Central memory CD4-positive, alpha-beta T cell (primary cell): ENCODE data around the gene CRYAB.

ENCODE experiments used
- DNase-seq: peaks from one replicate; pipeline ENCODE4 v3.0.0; 2022
- total RNA-seq, 3 experiments: gene quantifications; one replicate each; lab custom pipeline; 2026; lab: John Stamatoyannopoulos, UW

CRYAB gene, protein sequence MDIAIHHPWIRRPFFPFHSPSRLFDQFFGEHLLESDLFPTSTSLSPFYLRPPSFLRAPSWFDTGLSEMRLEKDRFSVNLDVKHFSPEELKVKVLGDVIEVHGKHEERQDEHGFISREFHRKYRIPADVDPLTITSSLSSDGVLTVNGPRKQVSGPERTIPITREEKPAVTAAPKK
- total RNA-seq, result 0 reads per million in 3 experiments

DNA sequence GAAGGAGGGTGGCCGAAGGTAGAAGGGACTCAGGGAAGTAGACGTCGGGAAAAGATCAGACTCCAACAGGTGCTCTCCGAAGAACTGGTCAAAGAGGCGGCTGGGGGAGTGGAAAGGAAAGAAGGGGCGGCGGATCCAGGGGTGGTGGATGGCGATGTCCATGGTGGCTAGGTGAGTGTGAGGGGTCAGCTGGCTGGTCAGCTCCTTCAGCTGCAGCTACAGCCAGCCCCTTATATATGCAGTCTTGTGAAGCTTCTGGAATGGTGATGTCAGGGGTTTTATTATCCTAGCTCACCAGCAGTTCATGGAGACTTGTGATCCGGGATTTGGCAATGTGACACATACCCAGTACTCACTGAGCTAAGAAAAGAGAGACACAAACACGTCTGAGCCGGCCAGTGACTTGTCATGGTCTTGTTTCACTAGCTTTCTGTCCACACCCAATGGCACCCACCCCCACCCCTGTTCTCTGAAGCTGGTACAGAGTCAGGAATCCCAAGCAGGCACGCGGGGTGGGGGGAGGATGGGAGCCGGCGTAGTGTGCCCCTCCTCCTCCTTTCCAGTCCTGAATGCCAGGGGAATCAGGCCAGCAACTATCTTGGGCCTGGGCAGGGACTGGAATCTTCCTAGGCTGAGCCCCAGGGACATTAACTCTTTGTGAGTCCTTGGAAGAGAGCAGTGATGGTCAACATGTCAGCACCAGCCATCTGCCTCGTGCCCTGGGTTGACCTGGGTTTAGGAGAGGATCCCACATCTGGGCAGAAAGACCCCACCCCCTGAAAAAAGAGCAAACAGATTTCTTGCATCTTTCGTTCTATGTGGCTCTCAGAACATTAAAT, at the start of gene CRYAB:
Gene CRYAB (minus strand): TSS at position 208 of the 839 bp plus-strand sequence. CDS start 46 bp downstream, at position 162.
- no peak for DNase-seq

DNA sequence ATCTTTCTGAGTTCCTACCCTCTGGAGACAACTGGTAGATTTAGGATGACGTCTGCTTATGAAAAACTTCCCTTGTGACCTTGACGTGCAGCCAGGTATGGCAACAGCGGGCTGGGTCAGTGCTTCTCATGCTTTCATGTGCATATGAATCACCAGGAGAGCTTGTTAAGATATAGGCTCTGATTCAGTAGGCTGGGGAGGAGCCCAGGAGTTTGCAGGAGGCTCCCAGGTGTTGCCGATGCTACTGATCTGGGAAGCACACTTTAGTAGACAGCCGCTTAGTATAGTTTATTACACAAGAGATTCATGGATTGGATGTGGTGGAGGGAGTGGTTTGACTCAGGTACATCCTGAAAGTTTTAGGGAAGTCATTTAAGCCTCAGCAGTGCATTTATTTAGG, 49.3 kb upstream of the CRYAB start:
- no peak for DNase-seq

DNA sequence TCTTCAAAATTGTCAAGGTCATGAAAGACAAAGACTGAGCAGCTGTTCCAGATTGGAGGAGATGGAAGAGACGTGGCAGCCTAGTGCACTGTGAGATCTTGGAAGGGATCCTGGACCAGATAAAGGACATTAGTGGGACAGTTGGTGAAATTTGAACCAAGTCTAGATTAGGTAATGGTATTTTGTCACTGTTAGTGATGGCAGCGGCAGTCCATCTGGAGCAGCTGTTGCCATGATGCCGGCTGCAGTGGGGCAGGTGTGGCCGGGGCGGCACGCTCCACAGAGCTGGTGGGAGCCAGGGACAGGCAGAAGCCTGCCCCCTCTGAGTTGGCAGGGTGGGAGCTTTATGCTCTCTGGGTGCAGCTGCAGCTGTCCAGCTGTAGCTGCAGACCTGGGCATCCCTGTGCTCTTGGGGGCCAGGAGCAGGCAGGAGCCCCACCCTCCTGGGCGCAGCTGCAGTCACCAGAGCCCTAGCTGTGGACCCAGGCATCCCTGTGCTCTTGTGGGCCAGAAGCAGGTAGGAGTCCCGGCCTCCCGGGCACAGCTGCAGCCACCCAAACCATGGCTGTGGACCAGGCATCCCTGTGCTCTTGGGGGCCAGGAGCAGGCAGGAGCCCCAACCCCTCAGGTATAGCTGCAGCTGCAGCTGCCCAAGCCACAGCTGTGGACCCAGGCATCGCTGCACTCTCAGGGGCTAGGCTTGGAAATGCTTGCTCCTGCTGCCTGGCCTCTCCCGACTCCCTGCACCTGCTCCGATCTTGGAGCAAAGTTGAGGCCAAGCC, 46.3 kb upstream of the CRYAB start:
- no peak for DNase-seq

DNA sequence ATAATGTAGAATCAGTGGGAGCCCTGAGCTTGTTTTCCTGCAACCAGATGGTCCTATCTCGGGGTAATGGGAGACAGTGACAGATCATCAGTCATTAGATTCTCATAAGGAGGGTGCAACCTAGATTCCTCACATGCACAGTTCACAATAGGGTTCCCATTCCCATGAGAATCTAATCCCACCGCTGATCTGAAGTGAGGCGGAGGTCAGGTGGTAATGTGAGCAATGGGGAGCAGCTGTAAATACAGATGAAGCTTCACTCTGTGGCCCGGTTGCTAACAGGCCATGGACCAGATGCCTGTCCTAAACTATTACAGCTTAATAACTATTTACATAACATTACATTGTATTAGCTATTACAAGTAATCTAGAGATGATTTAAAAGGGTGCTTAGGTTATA, 42.6 kb upstream of the CRYAB start:
- DNase-seq, result no peak

DNA sequence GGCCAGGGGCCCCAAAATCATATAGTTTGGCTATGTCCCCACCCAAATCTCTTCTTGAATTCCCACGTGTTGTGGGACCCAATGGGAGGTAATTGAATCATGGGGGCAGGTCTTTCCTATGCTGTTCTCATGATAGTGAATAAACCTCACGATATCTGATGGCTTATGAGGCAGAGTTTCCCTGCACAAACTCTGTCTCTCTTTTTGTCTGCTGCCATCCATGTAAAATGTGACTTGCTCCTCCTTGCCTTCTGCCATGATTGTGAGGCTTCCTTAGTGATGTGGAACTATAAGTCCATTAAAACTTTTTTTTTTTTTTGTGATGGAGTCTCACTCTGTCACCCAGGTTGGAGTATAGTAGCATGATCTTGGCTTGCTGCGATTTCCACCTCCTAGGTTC, 40.0 kb upstream of the CRYAB start:
- no peak for DNase-seq

DNA sequence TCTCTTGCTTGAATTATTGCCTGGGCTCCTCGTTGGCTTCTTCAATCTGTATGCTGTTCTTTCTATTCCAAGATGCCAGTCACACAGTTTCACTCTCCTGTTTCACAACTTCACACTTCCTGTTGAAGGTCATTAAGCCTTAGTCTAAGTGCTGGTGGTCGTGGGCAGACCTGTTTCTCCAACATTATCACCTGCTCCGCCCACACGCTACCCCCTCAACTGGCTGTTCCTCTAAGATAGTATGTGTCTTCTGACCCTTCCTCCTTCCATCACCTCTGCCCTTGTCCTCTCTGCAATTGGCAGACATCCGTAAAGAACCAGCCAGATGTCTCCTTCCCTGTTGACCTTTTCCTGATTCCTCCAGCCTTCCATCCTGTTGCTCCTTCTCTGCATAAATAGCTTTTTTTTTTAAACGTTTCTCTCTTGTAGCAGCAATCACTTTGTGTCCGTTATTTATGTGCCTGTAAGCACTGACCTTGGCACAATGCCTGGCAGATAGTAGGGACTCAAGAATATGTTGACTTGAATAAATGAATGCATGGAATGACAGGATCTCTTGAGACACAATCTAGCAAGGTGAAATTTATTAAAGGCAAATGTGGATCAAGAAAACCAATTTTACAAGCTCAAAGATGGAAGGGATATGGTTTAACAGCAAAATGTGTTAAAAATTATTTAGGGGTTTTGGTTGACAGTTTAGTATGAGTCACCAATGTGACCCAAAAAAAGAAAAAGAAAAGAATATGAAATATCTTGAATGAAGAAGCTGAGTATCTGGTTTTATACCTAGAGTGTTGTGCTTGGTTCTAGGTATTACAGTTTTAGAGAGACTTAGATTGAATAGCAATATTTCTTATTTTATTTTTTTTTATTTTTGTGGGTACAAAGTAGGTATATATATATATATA, 38.2 kb upstream of the CRYAB start:
- no peak for DNase-seq

DNA sequence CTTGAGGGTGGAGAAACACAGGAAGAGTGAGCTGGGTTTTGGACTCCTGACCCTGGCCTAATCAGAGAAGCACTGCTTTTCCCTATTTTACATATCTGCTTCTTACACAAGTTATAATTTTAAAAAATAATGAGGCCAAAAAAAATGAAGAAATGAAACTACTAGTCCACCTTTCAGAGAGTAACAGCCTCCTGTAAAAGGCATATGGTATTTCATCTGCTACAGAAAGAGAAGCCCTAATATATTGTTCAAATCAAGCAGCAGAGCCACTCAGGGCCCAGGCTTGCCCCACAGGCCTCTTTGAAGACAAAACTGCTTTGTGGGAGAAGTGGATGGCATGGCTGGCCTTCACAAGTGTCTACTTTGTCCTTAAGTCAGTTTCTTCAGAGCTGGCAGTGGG, 35.6 kb upstream of the CRYAB start:
- no peak for DNase-seq

DNA sequence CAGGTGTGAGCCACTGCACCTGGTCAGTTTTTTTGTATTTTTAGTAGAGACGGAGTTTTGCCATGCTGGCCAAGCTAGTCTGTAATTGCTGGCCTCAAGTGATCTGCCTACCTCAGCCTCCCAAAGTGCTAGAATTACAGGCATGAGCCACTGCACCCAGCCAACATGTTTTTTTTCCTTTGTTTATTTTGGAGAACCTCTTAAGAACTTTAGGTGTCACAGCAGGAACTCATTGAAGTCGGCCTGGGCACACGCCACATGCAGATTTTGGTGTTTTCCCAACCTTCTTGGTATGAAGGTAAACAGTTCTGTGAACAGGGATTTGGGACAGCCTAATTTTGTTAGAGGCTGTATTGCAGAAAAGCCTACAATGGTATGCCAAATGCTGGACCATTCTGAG, 34.9 kb upstream of the CRYAB start:
- DNase-seq, result no peak

DNA sequence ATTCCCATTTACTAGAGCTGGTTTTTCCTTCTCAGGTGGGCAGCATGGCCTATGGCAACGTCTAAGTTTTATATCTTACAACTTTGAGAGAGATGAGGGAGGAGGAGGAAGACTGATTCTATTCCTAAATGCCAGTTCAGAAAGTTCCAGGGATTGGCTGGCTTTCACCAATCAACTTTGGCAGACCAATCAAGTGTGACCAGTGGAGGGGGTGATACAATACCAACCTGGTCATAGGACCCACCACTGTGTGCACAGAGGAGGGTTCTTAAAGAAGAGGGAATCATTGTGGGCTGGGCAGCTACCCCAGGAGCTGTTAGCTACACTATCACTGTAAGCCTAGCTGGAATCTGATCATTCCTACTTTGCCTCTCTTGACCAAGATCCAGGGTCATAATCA, 33.6 kb upstream of the CRYAB start:
- DNase-seq, result no peak

DNA sequence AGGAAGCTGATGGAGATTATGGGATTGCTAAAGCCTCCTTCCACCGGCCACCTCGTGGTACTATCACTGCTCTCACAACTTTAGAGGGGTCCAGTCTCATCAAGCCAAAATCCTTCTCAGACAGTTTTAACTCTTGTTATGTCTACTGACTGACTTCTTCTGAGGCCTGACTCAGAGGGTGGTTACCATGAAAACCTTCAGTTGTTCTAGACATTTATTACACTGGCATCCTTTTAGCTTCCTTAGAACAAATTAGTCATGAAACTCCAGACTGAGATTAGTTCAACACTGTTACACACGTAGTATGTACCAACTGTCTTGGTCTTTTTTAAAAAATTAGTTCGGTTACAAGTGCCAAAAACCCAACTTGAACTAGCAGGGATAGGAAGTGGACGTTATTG, 33.1 kb upstream of the CRYAB start:
- DNase-seq, result no peak

DNA sequence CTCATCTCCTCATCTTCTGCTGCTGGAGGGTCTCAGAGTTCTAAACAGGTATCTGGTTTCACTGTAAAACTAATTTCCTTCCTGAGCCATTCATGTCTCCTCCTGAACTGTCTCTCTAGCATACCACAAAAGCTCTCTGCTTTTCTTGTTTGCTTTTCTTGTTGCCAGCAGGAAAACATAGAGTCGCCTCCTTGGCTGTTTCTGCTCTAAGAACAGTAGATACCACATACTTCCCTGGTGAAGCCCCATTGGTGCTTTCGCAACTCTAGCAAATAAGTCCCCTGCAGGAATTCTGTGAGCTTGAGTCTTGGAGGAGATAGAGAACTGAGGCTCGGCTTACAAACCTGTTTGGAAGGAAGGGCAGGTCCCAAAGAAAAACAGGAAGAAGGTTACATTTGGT, 32.6 kb upstream of the CRYAB start:
- DNase-seq, result no peak

DNA sequence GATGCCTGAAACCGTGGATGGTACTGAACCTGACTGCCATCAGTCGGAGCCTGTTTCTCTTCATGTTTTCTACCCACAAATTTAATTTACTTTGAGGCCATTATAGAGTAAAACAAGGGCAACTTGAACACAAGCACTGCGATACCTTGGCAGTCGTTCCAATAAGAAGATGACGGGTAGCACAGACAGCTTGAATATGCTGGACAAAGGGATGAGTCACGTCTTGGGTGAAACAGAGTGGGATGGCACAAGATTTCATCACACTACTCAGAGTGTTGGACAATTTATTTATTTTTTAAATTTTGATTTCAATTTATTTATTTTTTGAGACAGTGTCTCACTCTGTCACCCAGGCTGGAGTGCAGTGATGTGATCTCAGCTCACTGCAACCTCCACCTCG, 31.3 kb upstream of the CRYAB start:
- DNase-seq, result no peak

DNA sequence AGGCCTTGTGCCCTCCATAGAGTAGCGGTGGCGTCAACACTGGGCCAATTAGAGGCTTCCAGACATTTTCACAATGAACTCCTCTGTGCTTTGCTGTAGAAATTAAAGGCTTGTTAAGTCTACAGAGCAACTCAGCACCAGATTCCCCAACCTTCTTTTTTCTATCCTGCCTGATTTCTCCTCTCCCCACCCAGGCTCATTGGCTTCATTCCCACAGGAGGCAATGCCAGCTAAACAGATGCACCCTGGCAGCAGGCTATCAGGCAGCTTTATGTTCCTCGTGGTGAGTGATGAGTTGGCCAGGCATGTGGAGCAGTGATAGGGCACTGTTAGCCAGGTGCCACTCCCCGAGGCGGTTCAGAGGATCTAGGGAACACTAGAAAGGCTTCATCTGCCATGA, 30.4 kb upstream of the CRYAB start:
- no peak for DNase-seq

DNA sequence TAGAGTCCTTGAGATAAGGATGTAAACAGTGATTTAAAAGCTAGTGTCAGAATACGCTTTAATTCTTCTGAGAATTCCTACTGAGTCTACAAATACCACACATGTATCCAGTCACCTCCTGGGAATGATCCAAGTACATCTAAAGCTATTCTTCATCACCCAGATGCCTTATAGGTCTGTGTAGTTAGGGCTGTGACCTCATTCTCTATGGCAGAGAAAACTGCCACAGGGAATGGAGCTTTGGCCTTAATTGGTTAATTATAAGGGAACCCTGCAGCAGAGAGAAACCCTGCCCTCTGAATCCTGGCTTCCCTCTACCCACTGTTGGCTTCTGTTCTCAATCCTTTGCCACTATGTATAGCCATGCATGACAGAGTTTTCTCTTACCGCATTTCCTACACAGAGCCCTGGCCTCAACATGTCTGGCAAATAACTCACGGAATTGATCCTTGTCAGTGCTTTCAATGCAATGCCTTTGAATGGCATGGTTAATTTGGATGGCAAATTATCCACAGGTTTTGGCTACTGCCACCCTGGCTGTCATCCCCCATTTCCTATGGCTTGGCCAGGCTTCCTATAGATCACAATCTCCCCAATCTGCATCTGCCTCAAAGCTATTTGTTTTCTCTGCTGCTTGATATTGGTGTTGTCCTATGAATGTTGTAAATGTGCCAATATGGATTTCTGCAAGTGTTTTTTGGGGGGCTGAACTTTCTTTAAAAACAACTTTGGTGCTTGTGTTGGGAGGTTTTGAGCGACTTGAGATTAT, 28.4 kb upstream of the CRYAB start:
- DNase-seq, result no peak

DNA sequence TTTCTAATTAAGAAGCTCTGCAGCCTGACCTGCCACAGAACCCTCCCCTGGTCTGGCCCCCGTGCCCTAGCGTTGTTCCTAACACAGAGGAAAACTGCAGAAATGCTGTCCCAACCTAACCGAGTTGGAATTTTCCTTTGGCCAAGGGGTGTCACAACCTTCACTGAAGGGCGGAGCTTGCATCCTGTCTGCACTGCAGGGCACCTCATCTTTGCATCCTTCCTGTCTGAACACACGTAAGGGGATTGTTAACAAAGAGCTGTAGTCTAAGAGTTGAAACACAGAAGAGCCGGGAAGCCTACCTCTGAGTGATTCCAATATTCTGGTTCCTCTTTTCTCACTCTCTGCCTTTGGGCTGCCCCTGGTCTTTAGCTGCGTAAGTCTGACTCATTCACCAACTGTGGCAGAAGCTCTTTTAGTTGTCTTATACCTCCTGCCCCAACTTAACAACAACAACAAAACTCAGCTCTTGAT, 27.2 kb upstream of the CRYAB start:
- peak; percentile 21 for DNase-seq

DNA sequence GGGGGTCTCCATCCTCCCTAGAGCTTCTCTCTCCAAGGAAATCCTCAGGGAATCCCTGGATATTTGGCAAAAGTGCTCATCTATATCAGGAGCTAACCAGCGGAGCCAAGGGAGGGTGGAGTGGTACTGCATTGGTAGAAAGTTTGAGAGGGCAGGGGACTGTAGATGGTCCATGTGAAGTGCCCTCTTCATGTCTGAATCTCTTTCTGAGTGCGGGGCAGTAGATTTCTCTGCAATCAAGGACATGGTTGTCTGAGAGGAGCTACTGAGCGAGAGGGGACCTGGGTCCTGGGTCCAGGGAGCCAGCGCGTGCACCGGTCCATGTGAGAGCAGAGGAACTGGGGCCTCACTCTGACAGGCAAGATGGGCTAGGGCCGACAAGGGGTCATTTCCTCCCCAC, 26.3 kb upstream of the CRYAB start:
- no peak for DNase-seq

DNA sequence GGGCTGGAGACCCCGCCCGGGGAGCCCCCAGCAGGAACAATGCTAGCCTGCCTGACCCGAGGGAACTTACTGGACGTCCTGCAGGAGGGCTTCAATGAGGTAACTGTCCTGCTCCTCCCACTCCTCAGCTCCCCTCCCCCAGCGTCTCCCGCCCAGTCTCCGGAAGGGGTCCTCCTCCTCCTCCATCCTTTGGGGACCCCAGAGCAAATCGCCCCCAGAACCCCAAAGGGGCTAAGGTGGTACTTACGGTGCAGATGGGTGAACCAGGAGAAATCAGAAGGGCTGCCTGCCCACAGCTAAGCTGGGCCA, 25.8 kb upstream of the CRYAB start:
- DNase-seq, result no peak

DNA sequence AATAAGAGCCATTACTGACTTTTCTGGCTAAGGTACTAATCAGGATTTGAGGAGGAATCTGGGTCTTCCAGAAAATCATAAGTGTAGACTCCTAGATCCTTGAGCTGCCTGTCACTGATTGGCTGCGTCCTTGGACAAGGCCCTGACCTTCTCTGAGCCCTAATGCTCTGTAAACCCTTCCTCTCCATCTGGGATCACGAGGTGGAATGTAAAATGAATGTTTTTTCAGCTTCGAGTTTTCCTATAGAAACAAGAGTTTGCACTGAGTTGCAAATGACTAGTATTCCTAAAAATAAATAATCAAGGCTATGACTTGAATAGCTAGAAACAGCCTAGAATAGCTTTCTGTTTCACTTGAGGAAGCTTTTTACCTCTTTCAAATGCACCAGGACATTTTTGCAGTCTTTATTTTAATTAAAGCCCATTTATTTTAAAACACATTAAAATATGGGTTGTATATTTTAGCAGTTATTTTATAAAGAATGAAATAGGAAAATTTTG, 24.5 kb upstream of the CRYAB start:
- no peak for DNase-seq

DNA sequence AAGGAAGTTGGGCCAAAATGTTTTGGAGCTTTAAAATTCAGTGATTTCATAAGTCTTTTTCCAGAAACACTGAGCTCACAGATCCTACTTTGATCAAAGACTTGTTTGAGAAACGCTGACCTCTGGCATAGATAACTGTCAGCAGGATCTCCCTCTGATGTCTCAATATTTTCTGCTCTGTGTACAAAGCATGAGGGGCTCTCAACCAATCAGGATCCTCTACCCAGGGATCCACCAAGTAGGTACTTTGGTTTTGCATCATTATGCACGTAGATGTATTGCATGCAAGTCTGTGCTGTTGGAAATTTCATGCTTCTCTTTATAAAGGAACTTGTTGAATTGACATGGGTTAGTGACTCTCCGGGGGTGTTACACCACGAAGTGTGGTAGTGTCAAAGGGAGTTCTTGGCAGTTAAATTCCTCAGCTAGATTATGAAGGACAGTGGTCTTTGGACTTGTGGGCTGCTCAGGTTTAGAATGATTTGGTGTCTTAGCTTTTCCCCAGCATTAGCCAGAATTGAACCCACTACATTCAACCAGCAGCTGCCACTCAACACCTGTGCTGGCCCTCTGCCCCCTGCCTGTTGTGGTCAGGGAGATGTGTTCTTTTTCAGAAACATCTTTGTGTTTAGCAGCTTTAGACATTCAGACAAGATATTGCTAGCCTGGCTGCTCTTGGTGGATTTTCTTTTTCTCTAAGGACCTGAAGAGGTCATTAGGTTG, 23.9 kb upstream of the CRYAB start:
- DNase-seq, result no peak

DNA sequence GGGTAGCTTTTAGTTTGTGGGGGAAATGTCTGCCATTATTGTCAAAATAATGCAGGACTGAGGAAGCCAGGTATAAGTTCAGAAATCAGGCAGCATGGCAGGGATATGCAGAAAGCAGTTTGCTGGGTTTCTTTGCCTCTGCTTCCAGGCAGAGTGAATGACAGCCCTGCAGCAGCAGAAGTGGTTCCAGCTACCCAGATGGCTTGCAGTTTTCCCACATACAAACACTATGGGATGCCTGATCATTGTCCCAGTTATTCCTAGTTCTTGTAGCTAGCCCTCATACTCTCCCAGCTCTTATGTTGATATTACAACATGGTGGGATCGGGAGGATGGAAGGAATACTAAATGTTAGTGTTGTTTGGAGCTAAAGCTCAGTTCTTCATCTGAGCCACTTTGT, 22.7 kb upstream of the CRYAB start:
- no peak for DNase-seq

DNA sequence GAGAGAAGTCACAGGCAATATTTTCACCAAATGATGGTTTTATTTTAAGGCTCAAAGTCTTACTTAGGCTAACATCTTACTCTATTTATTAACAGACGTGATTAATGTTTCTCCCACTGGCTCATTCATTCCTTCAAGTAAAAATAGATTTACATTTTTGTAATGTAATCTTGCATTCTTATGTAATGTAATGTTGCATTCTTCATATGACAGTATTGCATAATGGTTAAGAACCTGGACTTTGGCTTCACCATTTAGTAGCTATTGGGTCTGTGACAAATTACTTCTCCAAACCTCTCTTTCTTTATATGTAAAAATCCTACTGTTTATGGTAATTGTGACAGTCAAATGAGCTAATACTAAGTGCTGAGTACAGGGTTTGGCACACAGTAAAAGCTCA, 22.3 kb upstream of the CRYAB start:
- no peak for DNase-seq
